Left ventricle myocardium inferior (tissue), 1 donor: ENCODE results near the gene GTF3C5. TPM values are rescaled to one million over a fixed set of nuclear protein-coding genes. Genes with fewer than 3 reads are reported as not detected.

Experiments
- DNase-seq: peaks from one replicate; pipeline ENCODE4 v3.0.0-alpha.2; 2020
- H3K27ac ChIP-seq: fragments of 200-600 bp; replicated peaks from 2 replicates; pipeline ENCODE4 v1.8.0; 2021
- H3K27me3 ChIP-seq: fragments of 200-600 bp; 2 replicates; pipeline ENCODE4 v1.8.0; 2021; ENCODE audit warnings: low read depth
- H3K36me3 ChIP-seq: fragments of 200-600 bp; 2 replicates; pipeline ENCODE4 v1.8.0; 2021
- H3K4me1 ChIP-seq: fragments of 200-600 bp; 2 replicates; pipeline ENCODE4 v1.8.0; 2021
- H3K4me3 ChIP-seq: fragments of 200-600 bp; 2 replicates; pipeline ENCODE4 v1.8.0; 2021; ENCODE audit warnings: mild to moderate bottlenecking, moderate library complexity
- H3K9me3 ChIP-seq: fragments of 200-600 bp; replicated peaks from 2 replicates; pipeline ENCODE4 v1.8.0; 2021
- CTCF ChIP-seq: fragments of 200-600 bp; IDR thresholded peaks from 2 replicates; pipeline ENCODE4 v1.8.0; 2021; ENCODE audit warnings: antibody characterized with exemption, mild to moderate bottlenecking, borderline replicate concordance
- intact Hi-C: fragments of 100-400 bp; cut with micrococcal nuclease; formaldehyde crosslinking; loops from one replicate; pipeline ENCODE4 v1.11.0; 2022
- total RNA-seq: library from RNA; stranded (reverse); fragmentation: NEBNext Ultra II Directional; extraction: Animal tissue kit (Norgen Biotek cat#: 25700); gene quantifications from one replicate; pipeline ENCODE4 v1.2.1, GENCODE V29; 2021
- donor health status: DM: no; HTN: yes; CAD: no; lungs with severe emphysema.

GTF3C5 gene
- total RNA-seq, 1 donor from 2014 or later = 36.0 TPM

GRCh38 chr9:133098871-133099270 lies 68.1 kb downstream of the GTF3C5 start:
- Histone ChIP-seq H3K27ac (no peak overlapping the region), H3K9me3 (peaks cover 30% of the 10 kb centered on the region), H3K4me3 (no peak overlapping the region), H3K4me1 (peaks cover 15% of the 10 kb centered on the region), H3K36me3 (peaks cover 83% of the 10 kb centered on the region), H3K27me3 (no peaks in the 10 kb centered on the region)
- DNase-seq = no peak
- no peak for TF ChIP-seq CTCF
- intact Hi-C loops = no loop called here

DNA sequence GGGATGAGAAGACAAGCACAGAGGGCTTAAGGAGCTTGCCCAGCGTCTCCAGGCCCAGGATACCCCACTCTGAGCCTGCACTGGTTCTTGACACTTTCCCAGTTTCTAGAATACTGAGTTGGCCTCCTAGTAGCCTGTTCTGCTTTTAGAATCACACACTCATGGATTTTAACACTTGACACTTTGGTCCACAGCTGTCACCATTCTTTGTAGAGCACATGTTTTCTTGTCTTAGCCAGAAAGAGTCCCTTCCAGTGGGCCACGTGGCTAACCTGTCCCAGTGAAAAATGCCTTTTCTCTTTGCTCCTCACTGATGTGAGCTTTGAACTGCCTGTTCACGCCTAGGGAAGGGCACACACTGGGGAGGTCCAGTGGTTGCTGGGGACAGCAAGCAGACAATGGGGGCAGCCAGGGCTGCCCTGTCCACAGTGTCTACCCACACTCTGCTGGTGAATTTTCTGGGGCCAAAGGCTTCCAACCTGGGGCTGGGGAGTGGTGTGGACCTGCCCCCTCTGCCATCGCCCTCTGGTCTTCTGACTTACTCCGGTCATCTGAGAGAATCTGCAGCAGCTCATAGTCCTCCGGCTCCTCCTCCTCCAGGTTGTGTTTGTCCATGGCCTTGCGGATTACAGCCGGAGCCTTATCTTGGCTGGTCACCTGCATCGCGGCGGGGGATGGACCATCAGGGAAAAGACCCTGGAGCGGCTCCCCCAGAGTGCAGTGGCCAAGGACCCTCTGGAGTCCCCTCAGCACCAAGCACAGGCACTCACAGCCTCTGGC lies 69.1 kb downstream of the GTF3C5 start:
- intact Hi-C loops = no loop called here
- no peak overlapping the region for H3K27ac ChIP-seq

GRCh38 chr9:133100506-133101355 lies 69.9 kb downstream of the GTF3C5 start:
- no peak for DNase-seq
- peaks cover 95% of the 10 kb centered on the region for H3K36me3 ChIP-seq
- peaks cover 18% of the 10 kb centered on the region for H3K9me3 ChIP-seq
- H3K4me3 ChIP-seq = no peak overlapping the region
- peaks cover 17% of the 10 kb centered on the region for H3K4me1 ChIP-seq
- no peak overlapping the region for H3K27ac ChIP-seq
- no peak for TF ChIP-seq CTCF
- intact Hi-C loops = no loop called here
- H3K27me3 ChIP-seq = no peaks in the 10 kb centered on the region

More for the DNA sequence above, 69.1 kb downstream of the GTF3C5 start:
- no peaks in the 10 kb centered on the region for H3K27me3 ChIP-seq
- DNase-seq = no peak
- no peak for TF ChIP-seq CTCF
- H3K9me3 ChIP-seq = peaks cover 26% of the 10 kb centered on the region
- H3K4me3 ChIP-seq = no peak overlapping the region
- H3K4me1 ChIP-seq = peaks cover 17% of the 10 kb centered on the region
- peaks cover 93% of the 10 kb centered on the region for H3K36me3 ChIP-seq

GRCh38 chr9:133101356-133102189 lies 70.8 kb downstream of the GTF3C5 start:
- Histone ChIP-seq H3K27ac (no peak overlapping the region), H3K4me3 (no peak overlapping the region), H3K9me3 (peaks cover 9% of the 10 kb centered on the region), H3K4me1 (peaks cover 17% of the 10 kb centered on the region), H3K36me3 (peaks cover 97% of the 10 kb centered on the region), H3K27me3 (no peaks in the 10 kb centered on the region)
- intact Hi-C loops = no loop called here
- DNase-seq = no peak
- no peak for TF ChIP-seq CTCF
